A172 (cell line): ENCODE measurements around the gene CACNB4. TPM values are rescaled to one million over a fixed set of nuclear protein-coding genes. Genes with fewer than 3 reads are reported as not detected.

ENCODE experiments used
- DNase-seq: peaks from one replicate; pipeline ENCODE4 v3.0.0-alpha.2; 2015; ENCODE audit warnings: low spot score
- total RNA-seq: library from RNA; depleted of rRNA; stranded (reverse); fragments of >200 nt; shearing (Covaris generic); gene quantifications from 2 replicates; pipeline ENCODE4 v1.2.3, GENCODE V29; 2014

The CACNB4 gene
- total RNA-seq, 1 experiment from 2014 or later = 2.2 TPM

DNA sequence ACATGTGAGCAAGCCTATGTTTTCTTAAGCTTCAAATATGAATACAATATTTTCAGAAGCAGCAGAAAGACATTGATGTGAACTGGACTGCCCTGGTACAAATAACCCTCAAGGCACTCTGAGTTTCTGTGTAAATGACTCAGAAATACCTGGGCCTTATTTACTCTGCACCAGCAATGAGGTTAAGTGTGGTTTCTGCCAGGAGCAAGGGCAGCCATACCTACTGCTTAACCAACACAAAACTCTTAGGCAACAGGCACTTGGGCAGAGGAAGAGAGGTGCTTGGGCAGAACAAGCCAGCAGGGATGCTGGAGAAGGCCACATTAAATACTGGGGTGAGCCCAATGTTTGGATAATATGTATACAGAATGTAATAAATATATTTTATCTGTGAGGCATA lies 241.2 kb downstream of the CACNB4 start:
- DNase-seq = no peak

DNA sequence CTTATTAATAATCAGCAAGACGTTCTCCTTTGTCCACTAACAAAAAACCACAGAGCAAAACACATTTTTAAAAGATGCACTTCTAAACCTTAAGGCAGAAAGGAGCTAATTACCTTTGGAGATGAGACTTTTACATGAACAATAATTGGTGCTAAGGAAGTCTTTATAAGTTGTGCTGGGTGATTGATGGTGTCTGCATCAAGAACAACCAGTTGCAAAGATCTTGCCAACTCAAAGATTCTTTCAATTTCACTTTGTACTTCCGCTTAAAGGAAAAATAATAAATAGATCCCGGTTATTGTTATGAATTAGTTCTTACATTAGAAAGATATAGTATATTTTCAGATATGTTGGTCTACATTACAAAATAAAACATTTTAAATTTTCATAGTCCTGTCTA lies 243.7 kb downstream of the CACNB4 start:
- no peak for DNase-seq

DNA sequence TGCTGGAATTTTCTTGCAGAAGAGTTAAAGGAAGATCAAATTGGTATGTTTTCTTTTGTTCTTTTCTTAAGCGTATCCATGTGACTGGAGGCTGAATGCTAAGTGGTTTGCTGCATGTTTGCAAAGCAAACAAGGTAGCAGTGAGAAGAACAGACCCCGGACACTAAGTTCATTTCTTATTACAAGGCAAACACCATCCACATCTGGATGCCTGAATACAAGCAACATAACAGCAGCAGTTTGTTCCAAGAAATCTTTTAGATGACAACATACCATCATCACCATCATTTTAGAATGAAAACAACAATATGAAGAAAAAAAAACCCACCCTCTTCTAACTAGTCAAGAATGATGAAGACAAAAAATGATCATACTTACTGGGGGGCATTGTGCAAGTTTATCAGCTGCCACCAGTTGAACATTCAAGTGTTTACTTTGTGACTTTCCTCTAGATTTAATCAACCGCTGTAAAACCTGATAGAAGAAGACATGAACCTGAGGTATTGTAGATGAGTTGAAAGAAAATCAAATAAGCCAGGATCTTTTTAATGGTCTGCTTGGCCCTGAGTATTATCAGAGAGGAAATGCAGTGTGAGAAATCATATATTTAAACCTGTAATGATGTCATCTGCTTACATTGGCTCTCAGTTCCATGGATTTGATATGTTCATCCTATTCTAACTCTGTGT lies 245.6 kb downstream of the CACNB4 start:
- DNase-seq = no peak

DNA sequence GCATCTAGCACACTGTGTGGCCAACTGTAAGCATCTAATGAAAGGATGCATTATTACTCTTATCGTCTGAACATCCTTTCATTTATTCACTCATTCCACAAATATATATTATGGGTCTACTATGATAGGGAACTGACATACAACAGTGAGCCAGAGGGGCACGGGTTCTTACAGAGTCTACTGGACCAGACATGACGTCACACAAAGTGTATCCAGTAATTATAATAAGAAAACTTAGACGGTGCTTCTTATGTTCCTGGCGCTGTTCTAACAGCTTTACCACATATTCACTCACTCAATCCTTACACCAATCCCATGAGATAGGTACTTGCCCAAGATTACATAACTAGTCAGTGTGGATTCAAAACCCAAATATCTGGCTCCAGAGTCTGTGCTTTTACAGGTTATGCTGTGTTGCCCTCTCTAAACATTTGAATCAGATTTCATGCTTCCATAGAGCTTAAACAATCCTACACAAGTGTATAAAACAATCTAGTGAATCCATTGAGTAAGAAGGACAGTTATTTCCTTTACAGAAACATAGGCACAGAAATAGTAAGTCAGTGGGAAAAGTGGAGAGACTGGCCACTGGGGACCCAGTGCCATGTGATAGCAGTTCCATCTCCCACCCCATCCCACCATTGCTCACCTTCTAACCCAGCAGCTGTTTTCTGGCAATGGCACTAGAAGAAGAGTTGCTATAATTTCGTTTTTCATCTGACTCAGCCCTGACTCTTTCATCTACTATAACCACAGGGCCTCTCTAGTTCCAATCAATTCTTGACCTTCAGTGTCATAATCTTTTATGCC lies 246.4 kb downstream of the CACNB4 start:
- DNase-seq = no peak

DNA sequence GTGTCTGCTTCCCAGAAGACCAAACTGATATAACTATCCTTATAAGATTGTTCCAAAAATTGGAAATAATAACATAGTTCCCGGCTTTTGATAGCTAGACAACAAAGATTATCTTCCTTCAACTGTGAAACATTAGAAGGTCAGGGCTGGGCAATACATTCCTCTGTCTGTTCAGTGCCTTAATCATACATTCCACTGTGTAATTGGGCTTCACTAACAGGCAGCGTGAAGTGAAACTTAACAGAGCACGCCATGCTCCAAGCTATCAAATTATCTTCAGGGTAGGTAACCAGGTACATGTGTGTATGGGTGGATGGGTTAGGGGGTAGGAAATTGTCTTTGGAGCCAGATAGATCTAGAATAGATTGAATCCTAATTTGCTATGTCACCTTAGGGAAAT lies 247.1 kb downstream of the CACNB4 start:
- DNase-seq = no peak

DNA sequence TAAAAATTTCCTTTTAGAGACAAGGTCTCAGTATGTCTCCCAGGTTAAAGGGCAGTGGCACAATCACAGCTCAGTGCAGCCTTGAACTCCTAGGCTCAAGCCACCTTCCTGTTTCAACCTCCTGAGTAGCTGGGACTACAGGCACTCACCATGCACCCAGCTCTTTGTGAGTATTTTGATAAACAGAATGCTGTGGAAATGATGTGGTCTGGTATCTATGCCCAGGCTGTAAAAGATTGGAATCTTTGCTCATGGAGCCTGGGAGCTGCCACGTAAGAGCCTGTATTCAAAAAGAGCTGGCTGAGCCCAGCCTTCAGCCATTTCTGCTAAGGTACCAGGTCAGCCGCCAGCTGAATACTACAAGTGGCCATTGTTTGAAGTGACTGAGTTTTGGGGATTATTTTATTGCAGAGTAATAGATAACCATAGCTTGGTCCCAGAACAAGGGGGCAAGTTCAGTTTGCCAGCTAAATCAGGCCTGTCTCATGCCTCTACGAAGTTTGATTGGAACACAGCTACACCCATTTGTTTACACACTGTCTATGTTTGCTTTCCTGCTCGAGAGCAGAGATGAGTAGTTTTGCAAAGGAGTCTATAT lies 249.3 kb downstream of the CACNB4 start:
- DNase-seq = no peak

DNA sequence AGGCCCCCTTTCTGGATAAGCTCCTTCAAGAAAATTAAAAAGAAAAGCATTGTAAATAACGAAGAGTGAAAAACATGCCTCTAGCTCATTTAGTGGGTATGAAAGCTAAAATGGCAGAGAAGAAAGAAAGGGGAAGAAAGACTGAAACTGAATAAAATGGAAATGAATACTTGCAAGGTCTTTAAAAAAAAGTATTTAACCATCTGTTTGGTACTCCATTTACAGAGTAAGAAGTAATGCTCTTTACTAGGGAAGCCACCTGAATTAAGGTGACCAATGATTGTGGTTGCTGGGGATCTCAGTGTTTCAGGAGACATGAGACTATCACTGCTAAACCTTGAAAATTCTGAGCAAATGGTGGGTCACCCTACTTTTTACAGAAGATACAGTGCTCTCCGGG lies 253.0 kb downstream of the CACNB4 start:
- DNase-seq = no peak

DNA sequence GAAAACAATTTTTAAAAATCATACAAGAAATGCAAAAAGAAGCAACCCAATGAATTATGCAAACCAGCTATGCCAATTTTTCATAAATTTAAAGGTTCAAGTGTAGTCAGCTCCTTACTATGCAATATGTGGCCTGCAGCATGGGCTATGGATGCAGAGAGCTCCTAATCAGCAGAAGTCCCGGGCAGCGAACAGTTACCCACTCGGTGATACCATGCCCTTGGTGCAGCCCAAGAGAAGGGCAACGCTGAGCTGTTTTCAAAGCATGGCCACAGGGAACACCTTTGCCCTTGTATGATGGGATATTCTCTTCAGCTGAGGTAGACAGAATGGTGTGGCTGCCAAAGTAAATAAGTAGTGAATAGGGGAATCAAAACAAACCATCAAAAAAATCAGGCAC lies 253.4 kb downstream of the CACNB4 start:
- DNase-seq = no peak

DNA sequence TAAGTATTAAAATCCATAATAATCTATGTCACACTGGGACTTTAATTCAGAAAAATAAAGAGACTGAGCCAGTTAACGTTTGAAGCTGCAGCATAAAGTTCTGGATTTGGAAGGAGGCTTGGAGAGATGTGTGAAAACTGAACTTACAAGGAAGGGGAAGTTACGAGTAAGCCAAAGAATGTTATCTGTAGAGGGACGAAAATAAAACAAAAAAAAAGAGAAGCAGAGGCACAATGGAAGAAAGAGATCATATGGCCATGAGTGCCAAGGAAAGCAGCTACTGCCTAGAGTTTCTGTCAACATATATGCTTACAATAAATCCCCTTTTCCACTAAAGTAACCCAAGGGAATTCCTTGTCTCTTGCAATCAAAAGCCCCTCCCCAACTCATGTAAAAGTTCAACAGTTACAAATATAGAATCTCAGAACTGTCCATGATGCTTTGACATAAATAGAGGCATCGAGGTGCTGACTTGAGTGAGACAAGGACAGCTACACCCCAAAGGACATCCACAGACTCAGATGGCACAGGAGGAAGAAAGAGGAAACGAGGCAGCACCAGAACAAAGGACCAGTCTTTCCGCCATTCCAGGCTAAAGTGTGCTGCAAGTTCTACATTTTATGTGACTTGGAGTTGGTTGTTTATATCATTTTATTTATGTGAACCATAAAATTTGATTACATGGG lies 254.5 kb downstream of the CACNB4 start:
- DNase-seq = no peak

DNA sequence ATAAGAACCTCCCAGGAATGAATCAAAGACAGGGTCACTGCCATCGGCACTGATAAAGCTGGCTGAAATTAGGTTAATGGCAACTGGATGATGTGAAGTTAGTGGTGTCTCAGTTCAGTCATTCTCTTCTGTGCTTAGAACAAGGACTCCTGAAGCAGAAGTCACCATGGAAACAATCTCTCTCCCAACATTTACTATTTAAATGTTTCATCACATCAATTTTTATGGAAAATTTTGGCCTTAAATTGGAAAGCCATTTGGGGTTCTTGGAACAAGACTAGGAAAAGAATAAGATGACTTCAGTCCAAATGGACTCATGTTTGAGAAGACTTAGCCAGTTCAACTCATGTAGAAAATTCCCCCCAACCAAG lies 255.2 kb downstream of the CACNB4 start:
- DNase-seq = no peak

DNA sequence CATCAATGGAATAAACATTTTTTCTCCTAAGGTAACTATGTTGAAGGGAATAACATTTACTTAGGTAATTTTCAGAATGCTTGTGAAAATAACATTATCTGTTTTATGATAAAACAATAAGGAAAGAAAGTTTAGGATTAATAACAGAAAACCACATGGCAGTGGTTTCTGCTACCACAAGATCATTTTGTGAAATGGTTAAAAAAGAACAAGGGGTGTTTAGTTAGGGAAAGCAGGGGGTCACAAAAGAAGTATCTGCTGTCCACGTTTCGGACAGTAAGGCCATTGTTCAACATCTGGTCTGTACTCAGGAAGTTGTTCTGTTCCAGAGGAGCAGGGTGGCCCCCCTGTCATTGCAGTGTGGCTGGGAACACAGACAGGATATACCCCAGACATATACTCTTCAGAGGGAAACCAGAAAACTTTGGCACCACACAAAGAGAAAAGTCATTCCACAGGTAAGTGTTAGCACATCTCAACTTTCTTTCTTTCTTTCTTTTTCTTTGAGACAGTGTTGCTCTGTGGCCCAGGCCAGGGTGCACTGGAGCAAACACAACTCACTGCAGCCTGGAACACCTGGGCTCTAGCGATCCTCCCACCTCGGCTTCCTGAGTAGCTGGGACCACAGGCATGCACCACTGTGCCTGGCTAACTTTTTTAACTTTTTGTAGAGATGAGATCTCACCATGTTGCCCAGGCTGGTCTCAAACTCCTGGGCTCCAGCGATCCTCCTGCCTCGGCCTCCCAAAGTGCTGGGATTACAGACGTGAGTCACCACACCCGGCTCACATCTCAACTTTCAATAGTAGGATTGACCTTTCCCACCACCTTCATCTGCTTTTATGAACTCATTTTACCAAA lies 255.8 kb downstream of the CACNB4 start:
- no peak for DNase-seq

DNA sequence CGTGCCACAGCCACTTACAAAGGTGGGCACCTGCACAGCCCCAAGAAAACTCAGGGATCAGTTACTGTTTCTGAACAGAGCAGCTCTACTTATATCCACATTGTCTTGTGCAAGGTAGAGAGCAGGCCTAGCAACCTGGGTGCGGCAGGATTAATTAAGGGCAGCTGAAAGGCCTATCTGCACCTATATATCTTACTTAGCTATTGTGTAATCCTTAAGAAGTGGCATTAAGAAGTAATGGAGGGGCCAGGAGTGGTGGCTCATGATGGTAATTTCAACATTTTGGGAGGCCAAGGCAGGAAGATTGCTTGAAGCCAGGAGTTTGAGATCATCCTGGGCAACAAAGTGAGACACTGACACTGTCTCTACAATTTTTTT lies 257.8 kb downstream of the CACNB4 start:
- no peak for DNase-seq

DNA sequence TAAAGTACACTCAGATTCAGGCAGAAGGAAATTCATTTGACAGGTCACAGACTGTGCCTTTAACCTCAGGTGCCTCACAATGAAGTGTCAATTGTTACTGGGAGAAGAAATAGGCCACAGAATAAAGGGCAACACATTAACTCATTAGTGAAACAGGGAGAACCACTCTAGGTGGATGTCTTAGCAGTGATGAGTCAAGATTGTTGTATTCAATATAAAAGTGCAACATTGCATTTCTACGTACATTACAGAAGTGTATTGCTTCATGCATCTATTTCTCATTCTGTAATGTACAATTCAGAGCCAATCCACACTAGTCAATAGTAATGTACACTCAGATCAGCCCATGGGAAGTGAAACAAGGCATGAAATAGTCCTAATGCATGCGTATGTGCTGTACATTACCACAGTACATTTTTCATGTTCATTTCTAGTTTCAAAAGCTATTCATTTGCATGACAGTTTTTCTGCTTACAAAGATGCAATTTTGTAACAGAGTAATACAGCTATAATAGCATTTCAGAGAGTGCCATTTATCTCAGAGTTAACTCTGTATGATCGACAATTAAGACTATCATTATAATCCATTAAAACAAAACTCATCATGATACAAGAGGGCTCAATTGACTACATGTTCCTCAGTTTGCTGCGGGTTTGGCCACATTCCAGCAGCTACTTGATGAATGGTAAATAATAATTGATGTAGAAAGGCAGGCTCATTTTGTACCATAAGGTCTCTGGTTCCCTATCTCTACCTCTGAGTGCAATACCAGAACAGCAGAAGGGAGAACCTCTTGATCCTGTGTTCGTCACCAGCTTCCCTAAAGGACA lies 258.4 kb downstream of the CACNB4 start:
- no peak for DNase-seq

DNA sequence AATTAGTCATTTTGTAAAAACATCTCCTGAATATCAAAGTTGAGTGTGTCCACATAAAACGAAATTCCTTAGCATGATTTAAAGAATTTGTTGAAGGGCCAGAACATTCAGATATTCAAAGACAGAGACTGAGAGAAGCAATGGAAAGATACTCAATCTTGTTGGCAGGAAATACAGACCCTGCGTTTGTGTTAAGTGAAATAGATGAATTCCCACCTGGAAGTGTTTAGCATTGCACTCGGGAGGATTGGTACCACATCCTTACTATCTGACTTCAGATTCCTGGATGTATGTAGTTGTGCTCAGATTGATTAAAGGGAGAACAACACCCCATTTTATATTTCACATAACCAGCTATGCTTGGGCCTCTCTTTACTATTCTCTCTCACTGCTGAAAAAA lies 260.9 kb downstream of the CACNB4 start:
- no peak for DNase-seq

DNA sequence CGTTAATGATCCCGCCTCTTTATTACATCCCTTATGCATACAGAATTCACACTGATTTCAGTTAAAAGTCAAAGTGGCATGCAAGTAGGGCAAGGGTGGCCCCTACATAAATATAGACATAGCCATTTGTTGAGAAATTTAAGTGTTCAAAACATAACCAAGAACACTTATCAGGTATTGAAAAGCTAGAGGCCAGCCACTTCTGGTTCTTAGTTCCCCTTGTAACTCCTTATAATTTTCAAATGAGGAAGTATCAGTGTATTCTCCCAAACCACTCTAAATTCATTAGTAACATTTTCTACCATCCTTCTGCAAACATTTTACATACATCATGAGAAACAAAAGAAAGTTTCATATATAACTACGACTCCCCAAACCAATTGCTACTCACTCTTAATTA lies 264.9 kb downstream of the CACNB4 start:
- no peak for DNase-seq

DNA sequence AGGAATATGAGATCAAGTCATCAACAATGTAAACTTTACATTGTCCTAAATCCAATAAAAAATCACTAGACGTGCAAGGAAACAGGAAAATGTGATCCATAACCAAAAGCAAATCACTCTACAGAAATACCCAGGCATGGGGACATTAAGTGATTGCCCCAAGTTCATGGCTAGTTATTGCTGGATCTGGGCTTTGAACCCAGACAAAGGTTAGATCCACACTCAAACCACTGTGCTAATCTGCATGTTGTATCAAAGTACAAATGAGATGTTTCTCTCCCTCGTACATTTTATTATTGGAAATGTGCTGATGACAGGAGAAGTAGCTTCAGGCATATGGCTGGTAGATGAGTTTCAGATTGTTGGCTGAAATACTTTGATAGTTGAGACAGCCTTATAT lies 267.9 kb downstream of the CACNB4 start:
- no peak for DNase-seq

DNA sequence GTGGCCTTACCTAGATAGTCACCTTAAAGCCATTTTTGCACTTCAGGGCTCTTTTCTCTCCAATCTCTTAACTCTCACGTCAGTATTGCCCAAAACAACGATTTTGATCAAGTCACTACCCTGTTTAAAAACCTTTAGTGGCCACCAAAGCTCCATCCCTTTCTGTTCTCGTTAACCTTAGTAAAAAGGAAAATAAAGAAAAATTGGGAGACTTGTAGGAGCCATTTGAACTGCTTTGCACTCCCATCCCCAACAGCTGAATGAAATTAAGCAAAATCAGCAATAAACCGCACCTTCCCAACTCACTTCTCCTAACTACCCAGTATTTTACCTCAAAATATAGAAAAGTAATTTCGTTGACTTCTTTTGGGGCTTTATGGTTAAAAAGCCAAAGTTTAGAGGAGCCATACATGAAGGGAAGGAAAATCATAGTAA lies 269.9 kb downstream of the CACNB4 start:
- no peak for DNase-seq

DNA sequence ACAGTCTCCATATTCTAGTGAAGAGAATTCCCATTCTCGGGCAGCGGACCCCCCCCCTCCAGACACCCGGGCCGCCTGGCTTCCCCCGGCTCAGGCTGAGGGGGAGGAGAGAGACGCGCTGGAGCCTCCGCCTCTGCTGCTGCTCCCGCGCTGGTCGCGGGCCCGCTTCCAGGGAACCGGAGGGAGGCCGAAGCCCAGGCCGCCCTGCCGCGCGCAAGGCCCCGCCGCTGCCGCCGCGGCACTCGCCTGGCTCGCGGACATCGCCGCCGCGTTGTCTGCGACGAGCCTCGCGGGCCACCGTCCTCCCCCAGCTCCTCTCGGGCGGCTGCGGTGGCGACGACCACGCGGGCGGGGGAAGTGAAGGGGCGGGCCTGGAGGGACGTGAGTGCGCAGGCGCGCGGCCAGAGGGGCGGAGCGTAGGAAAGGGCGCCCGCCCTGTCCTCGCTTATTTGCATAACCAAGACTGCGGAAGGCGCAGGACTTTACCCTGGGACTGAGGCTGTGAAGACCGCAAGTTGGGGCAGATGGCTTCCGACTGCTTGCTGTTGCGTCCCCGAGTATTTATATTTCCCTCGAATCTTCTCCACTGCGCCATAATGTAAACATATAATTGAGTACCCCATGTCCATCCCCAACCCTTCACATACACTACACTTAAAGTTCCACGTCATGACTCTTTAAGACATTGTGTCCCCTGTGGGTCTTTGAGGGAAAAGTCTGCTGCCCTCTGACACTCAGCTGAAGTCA lies 270.5 kb downstream of the CACNB4 start, which contains the start of gene ARL5A:
Gene ARL5A (minus strand): TSS at position 279 of the 747 bp plus-strand sequence. CDS start 245 bp downstream, at position 34.
- DNase-seq = peak; percentile 86

DNA sequence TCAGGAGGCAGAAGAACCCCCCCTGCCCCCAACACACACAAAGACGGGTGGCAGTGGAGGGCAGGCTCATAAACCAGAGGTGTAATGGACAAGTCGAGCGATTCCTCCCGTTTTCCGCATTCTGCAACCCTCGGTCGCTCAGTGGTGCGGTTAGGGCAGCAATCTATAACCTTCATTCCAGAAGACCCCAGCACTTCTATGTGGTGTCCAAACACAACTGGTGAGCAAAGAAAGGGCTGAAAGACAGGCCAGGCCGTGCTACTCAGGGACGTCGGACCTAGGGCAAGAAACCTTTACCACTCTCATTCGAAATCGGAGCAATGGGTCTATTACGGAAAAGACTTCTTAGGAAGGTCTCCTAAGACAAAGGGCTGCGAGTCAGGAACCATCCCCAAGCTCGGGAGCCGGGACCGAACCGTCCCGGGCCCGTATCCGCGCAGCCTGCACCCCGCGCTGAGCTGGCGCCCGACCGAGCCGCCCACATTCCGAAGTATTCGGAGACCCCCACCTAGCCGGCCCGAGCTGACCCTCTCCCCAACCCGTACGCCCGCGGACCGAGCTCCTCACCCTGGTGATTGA lies 271.2 kb downstream of the CACNB4 start:
- peak; percentile 11 for DNase-seq
